Left colon (tissue), 2 donors: ENCODE measurements around the gene TNS3. TPM values are rescaled to one million over a fixed set of nuclear protein-coding genes. Genes with fewer than 3 reads are reported as not detected.

Experiments
- ATAC-seq: fragments of 200-7000 bp; cut with Tn5 transposase; one replicate; pipeline ENCODE4 v1.9.1; 2020; ENCODE audit warnings: mild to moderate bottlenecking, moderate library complexity
- DNase-seq, 2 donors: peaks; one replicate each; pipeline ENCODE4 v3.0.0-alpha.2; 2020
- intact Hi-C, 2 donors: fragments of 100-400 bp; cut with DNase I in 1 of 2; cut with micrococcal nuclease in 1 of 2; formaldehyde crosslinking; loops; one replicate each; pipeline versions ENCODE4 v1.11.2 to v1.14.0; 2022; cut with DNase I, micrococcal nuclease
- total RNA-seq, 2 donors: library from RNA; stranded (reverse); fragmentation: NEBNext Ultra II Directional; extraction: Animal tissue kit (Norgen Biotek cat#: 25700); gene quantifications; one replicate each; pipeline ENCODE4 v1.2.1, GENCODE V29; 2021
- donor health status: DM: no; HTN: no; CAD: no.
- donor health status: DM: yes; HTN: yes; CAD: no.

Gene TNS3
- total RNA-seq, 2 donors from 2014 or later, result 56.9 to 62.3 TPM

- peak; percentile 86 for ATAC-seq
- intact Hi-C loops, result no loop called here
- DNase-seq, result peak in 1 of 2 donors; percentile 72
Measured at GRCh38 chr7:47485640-47486435, 96.1 kb downstream of the TNS3 start.

GRCh38 chr7:47484923-47485639 is 96.8 kb downstream of the TNS3 start:
- DNase-seq (no peak), ATAC-seq (peak; percentile 17)
- intact Hi-C loops, result no loop called here

DNA sequence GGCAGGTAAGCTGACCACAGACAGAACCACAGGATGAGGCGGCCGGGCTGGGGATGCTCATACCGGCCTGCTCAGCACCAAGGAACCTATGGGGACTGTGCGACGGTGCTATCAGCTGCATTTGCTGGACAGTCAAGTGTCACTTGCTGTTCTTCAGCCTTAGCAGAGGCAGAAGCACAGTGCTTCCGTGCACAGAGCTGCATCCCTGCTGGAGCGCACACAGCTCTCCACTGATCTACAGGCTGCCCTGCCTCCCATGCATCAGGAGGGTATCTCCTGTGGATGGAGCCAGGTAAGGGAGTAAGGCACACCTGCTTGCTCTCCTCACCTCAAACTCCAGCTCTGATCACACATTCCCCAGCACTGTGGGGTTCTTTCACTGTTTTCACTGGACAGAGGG is 97.5 kb downstream of the TNS3 start:
- intact Hi-C loops, result no loop called here
- DNase-seq (no peak), ATAC-seq (no peak)

- intact Hi-C loops, result no loop called here
- DNase-seq (no peak), ATAC-seq (no peak)
Measured at GRCh38 chr7:47483604-47484273, 98.2 kb downstream of the TNS3 start.

- intact Hi-C loops, result no loop called here
- no peak for DNase-seq
Measured at GRCh38 chr7:47482013-47482875, 99.7 kb downstream of the TNS3 start.

GRCh38 chr7:47481541-47482012 is 100.3 kb downstream of the TNS3 start:
- DNase-seq (no peak), ATAC-seq (no peak)
- intact Hi-C loops, result no loop called here

More at GRCh38 chr7:47482013-47482875, 99.7 kb downstream of the TNS3 start:
- ATAC-seq, result peak; percentile 18

GRCh38 chr7:47480576-47481538 is 101.1 kb downstream of the TNS3 start:
- DNase-seq, result no peak
- intact Hi-C loops, result no loop called here
- ATAC-seq, result peak; percentile 69

- ATAC-seq (no peak), DNase-seq (no peak)
- intact Hi-C loops, result no loop called here
Measured at GRCh38 chr7:47479821-47480575, 101.9 kb downstream of the TNS3 start.

- no peak for DNase-seq
- intact Hi-C loops, result no loop called here
- no peak for ATAC-seq
Measured at GRCh38 chr7:47478926-47479711, 102.8 kb downstream of the TNS3 start.

DNA sequence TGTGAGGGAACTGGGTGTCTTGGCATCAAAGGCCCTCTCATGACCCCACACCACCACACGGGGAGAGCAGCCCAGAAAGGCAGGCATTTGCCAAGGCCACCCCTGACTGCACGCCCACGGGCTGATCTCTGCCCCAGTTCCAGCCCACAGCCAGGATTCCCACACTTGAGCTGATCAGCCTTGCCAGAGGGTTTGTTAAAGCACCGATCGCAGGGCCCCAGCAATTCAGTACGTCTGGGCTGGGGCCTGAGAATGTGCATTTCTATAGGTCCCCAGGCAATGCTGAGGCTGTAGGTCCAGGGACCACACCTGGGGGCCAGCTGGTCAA is 103.9 kb downstream of the TNS3 start:
- DNase-seq (no peak), ATAC-seq (no peak)
- intact Hi-C loops, result no loop called here

DNA sequence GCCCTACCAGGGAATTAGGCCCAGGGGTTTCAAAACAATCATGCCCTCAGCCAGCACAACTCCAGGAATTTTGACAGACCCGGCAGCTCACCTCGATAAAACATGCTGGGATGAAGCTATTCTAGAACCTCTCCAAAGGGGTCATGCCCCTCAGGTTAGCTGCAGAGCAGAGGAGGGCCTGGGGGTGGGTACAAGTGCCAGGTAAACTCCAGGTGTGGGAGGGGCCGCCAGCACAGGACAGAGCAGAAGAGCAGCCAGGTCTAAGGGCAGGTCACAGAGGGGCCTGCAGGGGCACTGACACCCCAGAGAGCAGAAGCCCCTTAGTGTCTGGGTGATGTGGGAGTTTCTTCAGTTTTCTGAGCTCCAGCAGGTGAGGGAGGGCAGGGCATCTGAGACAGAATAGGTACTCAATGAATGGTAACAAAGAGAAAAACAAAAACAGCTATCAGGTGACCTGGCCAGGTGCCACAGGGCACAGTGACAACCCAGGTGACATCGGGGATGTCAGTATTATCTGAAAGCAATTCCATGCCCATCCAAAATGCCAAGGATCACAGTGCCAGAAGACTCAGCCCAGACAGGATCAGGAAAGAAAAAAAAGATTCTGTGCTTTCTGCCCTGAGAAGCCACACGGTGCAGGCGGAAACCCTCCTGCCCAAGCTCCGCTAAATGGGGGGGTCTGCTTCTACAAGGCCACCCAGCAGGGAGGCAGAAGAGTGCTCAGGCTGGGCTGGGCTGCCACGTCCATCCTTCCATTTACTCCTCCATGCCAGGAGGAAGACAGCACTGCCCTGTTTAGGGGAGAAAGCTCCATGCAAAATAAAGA is 104.5 kb downstream of the TNS3 start:
- ATAC-seq, result no peak
- no peak for DNase-seq
- intact Hi-C loops, result no loop called here

DNA sequence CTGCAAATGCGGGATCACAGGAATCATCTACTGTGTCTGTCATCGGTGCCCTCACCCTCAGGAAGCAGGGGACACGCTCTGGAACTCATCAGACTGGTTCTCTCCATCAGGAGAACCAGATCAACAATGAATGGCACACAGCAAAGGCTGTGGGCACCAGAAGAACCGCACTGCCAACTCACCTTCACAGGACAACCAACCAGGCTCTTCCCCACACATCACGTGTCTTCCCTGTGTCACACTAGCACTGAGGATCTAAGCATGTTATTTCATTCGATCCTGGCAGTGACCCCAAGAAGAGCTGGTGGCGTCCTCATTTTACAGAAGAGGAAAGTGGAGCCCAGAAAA is 106.1 kb downstream of the TNS3 start:
- ATAC-seq (no peak), DNase-seq (no peak)
- intact Hi-C loops, result no loop called here

- ATAC-seq, result peak; percentile 87
- intact Hi-C loops, result no loop called here
- peak; percentile 86 to 95 for DNase-seq
Measured at GRCh38 chr7:47474937-47475879, 106.7 kb downstream of the TNS3 start.

DNA sequence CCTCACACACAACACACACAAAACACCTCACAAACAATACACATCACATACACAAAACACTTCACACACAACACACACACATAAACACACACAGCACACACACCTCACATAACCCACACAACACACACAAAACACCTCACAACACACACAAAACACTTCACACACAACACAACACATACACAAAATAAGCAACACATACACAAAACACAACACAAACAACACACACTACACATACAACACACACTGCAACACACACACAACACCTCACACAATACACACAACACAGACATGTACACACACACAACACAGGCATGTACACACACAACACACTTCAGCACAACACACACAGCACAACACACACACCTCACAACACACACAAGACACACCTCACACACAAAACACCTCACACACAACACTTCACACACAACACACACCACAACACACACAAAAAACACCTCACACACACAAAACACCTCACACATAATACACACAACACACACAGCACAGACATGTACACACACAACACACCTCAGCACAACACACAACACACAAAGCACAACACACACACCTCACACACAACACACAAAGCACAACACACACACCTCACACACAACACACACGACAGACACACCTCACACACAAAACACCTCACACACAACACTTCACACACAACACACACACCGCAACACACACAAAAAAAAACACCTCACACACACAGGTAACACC is 107.5 kb downstream of the TNS3 start:
- DNase-seq (no peak), ATAC-seq (no peak)
- intact Hi-C loops, result no loop called here
